ENCODE measurements around the gene GORASP2. TPM values are rescaled to one million over a fixed set of nuclear protein-coding genes. Genes with fewer than 3 reads are reported as not detected.

GORASP2 gene
- total RNA-seq, 1 experiment from 2014 or later = 67.3 TPM

DNA sequence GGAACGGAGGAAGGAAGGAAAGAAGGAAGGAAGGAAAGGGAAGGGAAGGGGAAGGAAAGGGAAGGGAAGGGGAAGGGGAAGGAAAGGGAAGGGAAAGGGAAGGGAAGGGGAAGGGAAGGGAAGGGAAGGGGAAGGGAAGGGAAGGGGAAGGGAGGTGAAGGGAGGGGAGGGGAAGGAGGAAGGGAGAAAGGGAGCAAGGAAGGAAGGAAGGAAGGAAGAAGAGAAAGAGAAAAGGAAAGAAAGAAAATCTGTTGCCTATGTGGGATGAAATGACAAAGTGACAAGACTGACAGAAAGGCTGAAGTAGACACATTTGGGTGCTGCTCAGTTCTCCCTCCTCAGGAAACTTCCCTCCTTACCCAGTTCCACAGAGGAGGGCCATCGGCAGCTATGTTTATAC lies 46.3 kb upstream of the GORASP2 start:
- Histone ChIP-seq H4K20me1 (ENCODE audit: low read length) (no peaks in the 10 kb centered on the region), H3K4me2 (ENCODE audit: low read length) (no peak overlapping the region), H3K4me3 (ENCODE audit: low read length) (no peak overlapping the region), H3K9me3 (ENCODE audit: low read length) (no peaks in the 10 kb centered on the region), H3F3A (ENCODE audit: low read length, unreplicated experiment) (no peaks in the 10 kb centered on the region), H3K27me3 (ENCODE audit: low read length) (no peaks in the 10 kb centered on the region), H3K9ac (ENCODE audit: low read length) (no peak overlapping the region), H2AFZ (ENCODE audit: low read length) (no peak overlapping the region), H3K9me2 (replicated peaks; ENCODE audit: low read length) (no peaks in the 10 kb centered on the region), H3K4me1 (ENCODE audit: insufficient read depth, low read length) (peaks cover 10% of the 10 kb centered on the region), H3K36me3 (ENCODE audit: low read depth, low read length) (no peaks in the 10 kb centered on the region), H3K79me2 (ENCODE audit: low read length) (no peaks in the 10 kb centered on the region), H3K27ac (ENCODE audit: low read length) (no peak overlapping the region)
- POLR2A ChIA-PET (ENCODE audit: unreplicated experiment) = no interaction called here
- TF ChIP-seq CTCF (conservative IDR thresholded peaks at IDR 0.05; ENCODE audit: low read depth, low read length) = no peak
- no peak for TF ChIP-seq EZH2 (IDR thresholded peaks at IDR 0.05; ENCODE audit: low read length, unreplicated experiment)
- TF ChIP-seq EZH2phosphoT487 (IDR thresholded peaks at IDR 0.05; ENCODE audit: borderline replicate concordance, low read length) = no peak
- BruUV-seq (replicated peaks) = no TSS peak
- intact Hi-C loops (cut with micrococcal nuclease) = no loop called here
- ATAC-seq (no peak), DNase-seq (no peak)
- CTCF ChIA-PET = no interaction called here

- intact Hi-C loops (cut with micrococcal nuclease) = no loop called here
- no peaks in the 10 kb centered on the region for H3K36me3 ChIP-seq (ENCODE audit: low read depth, low read length)
- no peaks in the 10 kb centered on the region for H3K27me3 ChIP-seq (ENCODE audit: low read length)
- H3K4me3 ChIP-seq (ENCODE audit: low read length) = no peak overlapping the region
- no peak for TF ChIP-seq EZH2 (IDR thresholded peaks at IDR 0.05; ENCODE audit: low read length, unreplicated experiment)
- no peak for TF ChIP-seq CTCF (conservative IDR thresholded peaks at IDR 0.05; ENCODE audit: low read depth, low read length)
- TF ChIP-seq EZH2phosphoT487 (IDR thresholded peaks at IDR 0.05; ENCODE audit: borderline replicate concordance, low read length) = no peak
- H4K20me1 ChIP-seq (ENCODE audit: low read length) = no peaks in the 10 kb centered on the region
- no peak for ATAC-seq
- ChIA-PET CTCF (no interaction called here), POLR2A (ENCODE audit: unreplicated experiment) (no interaction called here)
- no peaks in the 10 kb centered on the region for H3F3A ChIP-seq (ENCODE audit: low read length, unreplicated experiment)
- no peak for DNase-seq
- peaks cover under 1% of the 10 kb centered on the region for H3K4me1 ChIP-seq (ENCODE audit: insufficient read depth, low read length)
- H3K27ac ChIP-seq (ENCODE audit: low read length) = no peak overlapping the region
- no peak overlapping the region for H2AFZ ChIP-seq (ENCODE audit: low read length)
- H3K9me2 ChIP-seq (replicated peaks; ENCODE audit: low read length) = no peaks in the 10 kb centered on the region
- no peak overlapping the region for H3K9ac ChIP-seq (ENCODE audit: low read length)
- H3K9me3 ChIP-seq (ENCODE audit: low read length) = no peaks in the 10 kb centered on the region
- no peaks in the 10 kb centered on the region for H3K79me2 ChIP-seq (ENCODE audit: low read length)
- BruUV-seq (replicated peaks) = no TSS peak
- no peak overlapping the region for H3K4me2 ChIP-seq (ENCODE audit: low read length)
Measured at GRCh38 chr2:170883683-170884082, 45.4 kb upstream of the GORASP2 start.

- DNase-seq (peak; percentile 10), ATAC-seq (peak; percentile 63)
- Histone ChIP-seq H3K9me3 (ENCODE audit: low read length) (no peaks in the 10 kb centered on the region), H4K20me1 (ENCODE audit: low read length) (no peaks in the 10 kb centered on the region), H3K79me2 (ENCODE audit: low read length) (no peaks in the 10 kb centered on the region), H2AFZ (ENCODE audit: low read length) (no peak overlapping the region), H3K36me3 (ENCODE audit: low read depth, low read length) (no peaks in the 10 kb centered on the region), H3K4me2 (ENCODE audit: low read length) (no peak overlapping the region), H3K9ac (ENCODE audit: low read length) (no peak overlapping the region), H3K9me2 (replicated peaks; ENCODE audit: low read length) (no peaks in the 10 kb centered on the region), H3K27ac (ENCODE audit: low read length) (no peak overlapping the region), H3F3A (ENCODE audit: low read length, unreplicated experiment) (no peaks in the 10 kb centered on the region), H3K4me1 (ENCODE audit: insufficient read depth, low read length) (no peaks in the 10 kb centered on the region), H3K4me3 (ENCODE audit: low read length) (no peak overlapping the region), H3K27me3 (ENCODE audit: low read length) (no peaks in the 10 kb centered on the region)
- intact Hi-C loops (cut with micrococcal nuclease) = no loop called here
- CTCF ChIA-PET = interaction anchor here (0.8 kb wide), 1 partner anchor 42 kb away, joined by 3 read pairs; no protein-coding TSS in a partner anchor
- no TSS peak for BruUV-seq (replicated peaks)
- TF ChIP-seq CTCF (conservative IDR thresholded peaks at IDR 0.05; ENCODE audit: low read depth, low read length) = 0 out of 2 replicates have a peak, but pooled peaks have one; percentile 22
- no peak for TF ChIP-seq EZH2 (IDR thresholded peaks at IDR 0.05; ENCODE audit: low read length, unreplicated experiment)
- no peak for TF ChIP-seq EZH2phosphoT487 (IDR thresholded peaks at IDR 0.05; ENCODE audit: borderline replicate concordance, low read length)
- POLR2A ChIA-PET (ENCODE audit: unreplicated experiment) = no interaction called here
Measured at GRCh38 chr2:170885130-170885791, 43.8 kb upstream of the GORASP2 start.

Data from PC-3 (cell line).